ENCODE results near the gene DUSP7. TPM values are rescaled to one million over a fixed set of nuclear protein-coding genes. Genes with fewer than 3 reads are reported as not detected.

Gene DUSP7, protein sequence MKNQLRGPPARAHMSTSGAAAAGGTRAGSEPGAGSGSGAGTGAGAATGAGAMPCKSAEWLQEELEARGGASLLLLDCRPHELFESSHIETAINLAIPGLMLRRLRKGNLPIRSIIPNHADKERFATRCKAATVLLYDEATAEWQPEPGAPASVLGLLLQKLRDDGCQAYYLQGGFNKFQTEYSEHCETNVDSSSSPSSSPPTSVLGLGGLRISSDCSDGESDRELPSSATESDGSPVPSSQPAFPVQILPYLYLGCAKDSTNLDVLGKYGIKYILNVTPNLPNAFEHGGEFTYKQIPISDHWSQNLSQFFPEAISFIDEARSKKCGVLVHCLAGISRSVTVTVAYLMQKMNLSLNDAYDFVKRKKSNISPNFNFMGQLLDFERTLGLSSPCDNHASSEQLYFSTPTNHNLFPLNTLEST
- 10 to 100 TPM; 43.2 to 44.0 TPM for total RNA-seq

DNA sequence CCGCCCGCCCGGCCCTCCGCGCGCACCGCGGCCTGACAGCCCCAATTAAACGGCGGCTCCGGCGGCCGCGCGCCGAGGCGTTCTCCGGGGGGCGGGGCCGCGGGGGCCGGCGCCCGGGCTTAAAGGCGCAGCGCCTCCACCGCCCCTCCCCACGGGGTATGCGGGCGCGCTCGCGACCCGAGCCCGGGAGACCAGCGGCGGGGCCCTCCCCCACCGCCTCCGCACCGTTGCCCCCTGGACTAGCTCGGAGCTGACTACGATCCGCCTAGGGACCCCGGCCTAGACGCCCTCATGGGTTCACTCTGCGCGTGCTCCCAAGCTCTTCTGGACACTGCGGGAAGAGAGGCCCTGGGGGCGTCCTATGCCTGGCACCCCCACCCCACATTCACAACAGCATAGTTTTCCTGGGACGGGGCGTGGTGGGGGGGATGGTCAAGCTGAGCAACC is at the start of gene DUSP7:
Gene DUSP7 (minus strand): TSS at position 51 of the 447 bp plus-strand sequence. CDS start 205 bp downstream, outside the sequence.

Other genes starting within 250 kb of the DUSP7 start
- gene IQCF2, start 195.0 kb downstream of the DUSP7 start, total RNA-seq, result not detected
- not detected for gene IQCF5, start 181.0 kb downstream of the DUSP7 start, total RNA-seq
- gene IQCF1, start 153.2 kb downstream of the DUSP7 start, total RNA-seq, result not detected
- 10 to 100 TPM; 18.8 to 19.4 TPM for gene RRP9, start 114.7 kb downstream of the DUSP7 start, total RNA-seq
- gene PARP3, start 114.2 kb downstream of the DUSP7 start, total RNA-seq, result 10 to 100 TPM; 22.1 to 23.2 TPM
- not detected for gene GPR62, start 101.2 kb downstream of the DUSP7 start, total RNA-seq
- 10 to 100 TPM; 23.5 to 25.3 TPM for gene PCBP4, start 89.1 kb downstream of the DUSP7 start, total RNA-seq
- 10 to 100 TPM; 65.8 to 68.9 TPM for gene ABHD14B, start 82.5 kb downstream of the DUSP7 start, total RNA-seq
- 10 to 100 TPM; 13.2 to 14.1 TPM for gene ABHD14A, start 81.5 kb downstream of the DUSP7 start, total RNA-seq
- 10 to 100 TPM; 27.8 to 28.8 TPM for gene ACY1, start 73.0 kb downstream of the DUSP7 start, total RNA-seq
- gene RPL29, start 60.7 kb downstream of the DUSP7 start, total RNA-seq, result 1,000 to 10,000 TPM; 1,560 to 1,569 TPM
- 10 to 100 TPM; 19.1 to 20.2 TPM for gene POC1A, start 97.9 kb upstream of the DUSP7 start, total RNA-seq
- gene ALAS1, start 141.6 kb upstream of the DUSP7 start, total RNA-seq, result 10 to 100 TPM; 43.4 to 45.6 TPM
- gene TLR9, start 169.1 kb upstream of the DUSP7 start, total RNA-seq, result under 1 TPM; 0.14 to 0.45 TPM
- 100 to 1,000 TPM; 116 to 131 TPM for gene TWF2, start 182.6 kb upstream of the DUSP7 start, total RNA-seq
- gene PPM1M, start 189.2 kb upstream of the DUSP7 start, total RNA-seq, result 100 to 1,000 TPM; 104 to 109 TPM
- gene WDR82, start 222.1 kb upstream of the DUSP7 start, total RNA-seq, result 100 to 1,000 TPM; 139 to 141 TPM
- 10 to 100 TPM; 35.3 TPM for gene GLYCTK, start 231.3 kb upstream of the DUSP7 start, total RNA-seq

Data from activated naive CD4-positive, alpha-beta T cell treated with anti-CD3 and anti-CD28 coated beads, Interleukin-2, amount 10 ng/mL, durations not matched to agents 5 hours and 36 hours (primary cell).